ENCODE measurements around the gene C11orf65. TPM values are rescaled to one million over a fixed set of nuclear protein-coding genes. Genes with fewer than 3 reads are reported as not detected.

Gene C11orf65, protein sequence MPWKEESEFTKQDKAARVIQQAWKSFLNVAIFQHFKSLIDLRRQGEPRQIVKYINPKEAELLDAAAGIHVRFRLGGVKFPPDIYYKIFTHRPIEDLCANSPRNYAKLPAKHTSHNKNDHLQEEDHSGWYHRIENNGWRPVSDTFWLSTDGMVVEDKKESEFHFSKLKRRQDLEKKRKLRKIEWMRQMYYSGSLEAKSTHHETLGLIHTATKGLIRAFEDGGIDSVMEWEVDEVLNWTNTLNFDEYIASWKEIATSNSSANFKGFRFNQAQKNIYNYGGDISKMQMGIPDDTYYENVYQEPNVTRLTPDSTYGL
- total RNA-seq (2012; rRNA removed) = 0.66 and 2.5 TPM in 2 replicates

DNA sequence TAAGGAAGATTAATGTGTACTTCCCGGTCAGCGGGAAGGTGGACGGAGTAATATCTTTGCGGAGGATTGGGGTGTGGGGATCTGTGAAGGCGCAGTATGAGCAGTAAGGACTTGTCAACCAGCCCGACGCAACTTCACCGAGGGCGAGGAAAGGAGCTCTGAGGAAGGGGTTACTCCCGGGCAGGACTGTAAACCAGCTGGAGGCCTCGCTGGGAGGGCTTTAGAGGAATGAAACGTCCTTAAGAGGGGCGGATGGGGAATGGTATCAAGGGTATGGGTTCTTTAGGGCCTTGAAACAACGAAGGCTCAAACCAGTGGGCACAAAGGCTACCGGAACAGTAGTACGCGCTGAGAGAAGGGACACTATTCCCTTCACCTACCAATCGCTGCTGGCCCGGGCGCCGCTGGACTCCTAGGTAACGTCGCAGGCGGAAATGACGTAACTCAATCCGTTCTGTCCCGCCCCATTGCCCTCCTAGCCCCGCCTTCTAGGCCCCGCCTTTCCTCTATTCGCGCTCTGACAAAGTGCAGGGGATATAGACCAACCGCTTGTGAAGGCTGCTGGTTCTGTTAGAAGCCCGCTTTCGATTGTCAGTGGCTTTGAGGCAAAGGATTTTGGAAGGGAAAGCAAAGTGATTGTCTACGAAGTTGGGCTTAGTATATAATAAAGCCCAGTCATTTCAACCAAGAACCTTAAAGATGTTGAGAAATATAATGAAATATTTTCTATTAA lies at the start of gene C11orf65:
Gene C11orf65 (minus strand): TSS at position 439 of the 733 bp plus-strand sequence. CDS start 5,970 bp downstream, outside the sequence.
- H3K4me2 ChIP-seq (ENCODE audit: low read length) = peak within 1 kb of the TSS; percentile 77
- no peaks in the 10 kb centered on the region for H3K36me3 ChIP-seq (ENCODE audit: insufficient read depth, low read length)
- H3K9ac ChIP-seq (ENCODE audit: low read depth, low read length) = peak within 1 kb of the TSS; percentile 94
- H3K9me3 ChIP-seq (replicated peaks; ENCODE audit: low read length) = no peaks in the 10 kb centered on the region
- peaks cover 4% of the 10 kb centered on the region for H3K4me1 ChIP-seq (ENCODE audit: control insufficient read depth, insufficient read depth, low read length)
- H3K27me3 ChIP-seq (ENCODE audit: control insufficient read depth, insufficient read depth, low read length) = no peaks in the 10 kb centered on the region
- peak within 1 kb of the TSS; percentile 85 for H3K4me3 ChIP-seq (ENCODE audit: low read length)

GRCh38 chr11:108516125-108516524 lies 48.8 kb upstream of the C11orf65 start:
- H3K4me3 ChIP-seq (ENCODE audit: low read length) = no peak overlapping the region

GRCh38 chr11:108512708-108513107 lies 45.4 kb upstream of the C11orf65 start:
- Histone ChIP-seq H3K9me3 (replicated peaks; ENCODE audit: low read length) (no peaks in the 10 kb centered on the region), H3K36me3 (ENCODE audit: insufficient read depth, low read length) (no peaks in the 10 kb centered on the region), H3K9ac (ENCODE audit: low read depth, low read length) (no peak overlapping the region), H3K27me3 (ENCODE audit: control insufficient read depth, insufficient read depth, low read length) (no peaks in the 10 kb centered on the region), H3K4me1 (ENCODE audit: control insufficient read depth, insufficient read depth, low read length) (peaks cover 9% of the 10 kb centered on the region), H3K4me3 (ENCODE audit: low read length) (no peak overlapping the region), H3K4me2 (ENCODE audit: low read length) (no peak overlapping the region)

More at GRCh38 chr11:108516125-108516524, 48.8 kb upstream of the C11orf65 start:
- Histone ChIP-seq H3K27me3 (ENCODE audit: control insufficient read depth, insufficient read depth, low read length) (no peaks in the 10 kb centered on the region), H3K4me1 (ENCODE audit: control insufficient read depth, insufficient read depth, low read length) (peaks cover 9% of the 10 kb centered on the region), H3K9me3 (replicated peaks; ENCODE audit: low read length) (no peaks in the 10 kb centered on the region), H3K4me2 (ENCODE audit: low read length) (no peak overlapping the region), H3K9ac (ENCODE audit: low read depth, low read length) (no peak overlapping the region), H3K36me3 (ENCODE audit: insufficient read depth, low read length) (no peaks in the 10 kb centered on the region)

- no peaks in the 10 kb centered on the region for H3K9me3 ChIP-seq (replicated peaks; ENCODE audit: low read length)
- no peak overlapping the region for H3K4me2 ChIP-seq (ENCODE audit: low read length)
- peaks cover 9% of the 10 kb centered on the region for H3K4me1 ChIP-seq (ENCODE audit: control insufficient read depth, insufficient read depth, low read length)
- H3K4me3 ChIP-seq (ENCODE audit: low read length) = no peak overlapping the region
- H3K36me3 ChIP-seq (ENCODE audit: insufficient read depth, low read length) = no peaks in the 10 kb centered on the region
- H3K27me3 ChIP-seq (ENCODE audit: control insufficient read depth, insufficient read depth, low read length) = no peaks in the 10 kb centered on the region
- no peak overlapping the region for H3K9ac ChIP-seq (ENCODE audit: low read depth, low read length)
Measured at GRCh38 chr11:108511851-108512474, 44.6 kb upstream of the C11orf65 start.

GRCh38 chr11:108508653-108509593 lies 41.6 kb upstream of the C11orf65 start:
- Histone ChIP-seq H3K4me3 (ENCODE audit: low read length) (no peak overlapping the region), H3K4me1 (ENCODE audit: control insufficient read depth, insufficient read depth, low read length) (peaks cover 9% of the 10 kb centered on the region), H3K27me3 (ENCODE audit: control insufficient read depth, insufficient read depth, low read length) (no peaks in the 10 kb centered on the region), H3K9ac (ENCODE audit: low read depth, low read length) (no peak overlapping the region), H3K36me3 (ENCODE audit: insufficient read depth, low read length) (no peaks in the 10 kb centered on the region), H3K9me3 (replicated peaks; ENCODE audit: low read length) (no peaks in the 10 kb centered on the region), H3K4me2 (ENCODE audit: low read length) (no peak overlapping the region)

- Histone ChIP-seq H3K9ac (ENCODE audit: low read depth, low read length) (no peak overlapping the region), H3K4me3 (ENCODE audit: low read length) (no peak overlapping the region), H3K4me1 (ENCODE audit: control insufficient read depth, insufficient read depth, low read length) (peaks cover 19% of the 10 kb centered on the region), H3K36me3 (ENCODE audit: insufficient read depth, low read length) (no peaks in the 10 kb centered on the region), H3K27me3 (ENCODE audit: control insufficient read depth, insufficient read depth, low read length) (no peaks in the 10 kb centered on the region), H3K4me2 (ENCODE audit: low read length) (no peak overlapping the region), H3K9me3 (replicated peaks; ENCODE audit: low read length) (no peaks in the 10 kb centered on the region)
Measured at GRCh38 chr11:108501396-108501795, 34.1 kb upstream of the C11orf65 start.

GRCh38 chr11:108500721-108501120 lies 33.4 kb upstream of the C11orf65 start:
- Histone ChIP-seq H3K36me3 (ENCODE audit: insufficient read depth, low read length) (no peaks in the 10 kb centered on the region), H3K27me3 (ENCODE audit: control insufficient read depth, insufficient read depth, low read length) (no peaks in the 10 kb centered on the region), H3K4me3 (ENCODE audit: low read length) (no peak overlapping the region), H3K9me3 (replicated peaks; ENCODE audit: low read length) (no peaks in the 10 kb centered on the region), H3K4me1 (ENCODE audit: control insufficient read depth, insufficient read depth, low read length) (peaks cover 21% of the 10 kb centered on the region), H3K9ac (ENCODE audit: low read depth, low read length) (no peak overlapping the region), H3K4me2 (ENCODE audit: low read length) (no peak overlapping the region)

DNA sequence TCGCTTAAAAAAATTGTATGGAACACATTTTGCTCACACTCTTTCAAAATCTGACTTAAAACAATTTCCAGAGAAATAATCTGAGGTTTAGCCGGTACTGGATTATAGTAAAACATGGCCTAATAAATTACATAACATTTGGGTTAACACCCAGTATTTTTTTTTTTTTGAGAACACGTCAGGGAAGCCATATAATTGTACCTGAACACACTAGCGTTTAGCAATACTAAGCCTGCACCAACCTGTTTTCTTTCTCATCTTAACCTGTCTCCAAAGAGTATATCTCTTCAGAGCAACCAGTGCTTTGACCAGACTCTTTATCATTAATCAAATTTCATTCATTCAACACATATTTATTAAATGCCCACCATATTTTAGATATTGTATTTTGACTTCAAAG lies 32.8 kb upstream of the C11orf65 start:
- H3K9me3 ChIP-seq (replicated peaks; ENCODE audit: low read length) = no peaks in the 10 kb centered on the region
- H3K4me2 ChIP-seq (ENCODE audit: low read length) = no peak overlapping the region
- no peak overlapping the region for H3K4me3 ChIP-seq (ENCODE audit: low read length)
- no peaks in the 10 kb centered on the region for H3K36me3 ChIP-seq (ENCODE audit: insufficient read depth, low read length)
- H3K4me1 ChIP-seq (ENCODE audit: control insufficient read depth, insufficient read depth, low read length) = peaks cover 21% of the 10 kb centered on the region
- no peaks in the 10 kb centered on the region for H3K27me3 ChIP-seq (ENCODE audit: control insufficient read depth, insufficient read depth, low read length)
- H3K9ac ChIP-seq (ENCODE audit: low read depth, low read length) = no peak overlapping the region

- Histone ChIP-seq H3K9ac (ENCODE audit: low read depth, low read length) (peak overlapping the region; percentile 82), H3K36me3 (ENCODE audit: insufficient read depth, low read length) (no peaks in the 10 kb centered on the region)
Measured at GRCh38 chr11:108498816-108499408, 31.6 kb upstream of the C11orf65 start.

GRCh38 chr11:108498046-108498815 lies 30.9 kb upstream of the C11orf65 start, which contains the start of gene POGLUT3:
Gene POGLUT3 (minus strand): TSS chr11:108498384. CDS start chr11:108498366, 18 bp downstream.
- peaks cover 21% of the 10 kb centered on the region for H3K4me1 ChIP-seq (ENCODE audit: control insufficient read depth, insufficient read depth, low read length)
- no peaks in the 10 kb centered on the region for H3K27me3 ChIP-seq (ENCODE audit: control insufficient read depth, insufficient read depth, low read length)
- H3K4me3 ChIP-seq (ENCODE audit: low read length) = peak within 1 kb of the TSS; percentile 67
- H3K36me3 ChIP-seq (ENCODE audit: insufficient read depth, low read length) = no peaks in the 10 kb centered on the region
- H3K4me2 ChIP-seq (ENCODE audit: low read length) = peak within 1 kb of the TSS; percentile 85
- peak within 1 kb of the TSS; percentile 82 for H3K9ac ChIP-seq (ENCODE audit: low read depth, low read length)
- H3K9me3 ChIP-seq (replicated peaks; ENCODE audit: low read length) = no peaks in the 10 kb centered on the region

More at GRCh38 chr11:108498816-108499408, 31.6 kb upstream of the C11orf65 start:
- peak overlapping the region; percentile 67 for H3K4me3 ChIP-seq (ENCODE audit: low read length)
- peaks cover 21% of the 10 kb centered on the region for H3K4me1 ChIP-seq (ENCODE audit: control insufficient read depth, insufficient read depth, low read length)
- H3K4me2 ChIP-seq (ENCODE audit: low read length) = peak overlapping the region; percentile 85
- no peaks in the 10 kb centered on the region for H3K9me3 ChIP-seq (replicated peaks; ENCODE audit: low read length)
- no peaks in the 10 kb centered on the region for H3K27me3 ChIP-seq (ENCODE audit: control insufficient read depth, insufficient read depth, low read length)

All from skeletal muscle satellite cell (primary cell).